T-helper 1 cell (primary cell): ENCODE data around the gene MEST.
"Not testable (repeated sequence)": the region's sequence is repeated elsewhere in the genome, so short reads cannot be mapped to it uniquely, and the experiment has no call there.

ENCODE experiments used
- DNase-seq, 5 donors: peaks; one replicate each; pipeline ENCODE4 v3.0.0-alpha.2; 2012 to 2020

The MEST gene

DNA sequence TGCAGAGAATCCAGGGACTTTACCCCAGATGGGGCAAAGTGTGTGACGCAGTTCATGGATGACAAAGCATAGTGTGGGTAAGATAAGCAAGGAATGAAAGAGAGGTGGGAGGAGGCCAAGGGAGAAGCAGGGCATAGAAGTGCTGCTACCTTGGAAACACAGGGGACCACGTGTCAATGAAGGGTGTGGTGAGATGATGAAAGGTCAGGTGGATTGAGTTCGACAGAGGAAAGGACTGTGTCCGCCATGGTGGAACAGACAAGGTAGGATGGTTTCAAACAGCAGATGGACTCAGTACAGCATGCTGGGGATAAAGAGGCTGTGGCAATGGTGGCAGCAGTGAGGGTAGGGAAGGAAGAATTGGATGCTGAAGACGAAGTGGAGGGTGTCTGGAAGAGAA lies 32.7 kb downstream of the MEST start:
- DNase-seq = no peak

DNA sequence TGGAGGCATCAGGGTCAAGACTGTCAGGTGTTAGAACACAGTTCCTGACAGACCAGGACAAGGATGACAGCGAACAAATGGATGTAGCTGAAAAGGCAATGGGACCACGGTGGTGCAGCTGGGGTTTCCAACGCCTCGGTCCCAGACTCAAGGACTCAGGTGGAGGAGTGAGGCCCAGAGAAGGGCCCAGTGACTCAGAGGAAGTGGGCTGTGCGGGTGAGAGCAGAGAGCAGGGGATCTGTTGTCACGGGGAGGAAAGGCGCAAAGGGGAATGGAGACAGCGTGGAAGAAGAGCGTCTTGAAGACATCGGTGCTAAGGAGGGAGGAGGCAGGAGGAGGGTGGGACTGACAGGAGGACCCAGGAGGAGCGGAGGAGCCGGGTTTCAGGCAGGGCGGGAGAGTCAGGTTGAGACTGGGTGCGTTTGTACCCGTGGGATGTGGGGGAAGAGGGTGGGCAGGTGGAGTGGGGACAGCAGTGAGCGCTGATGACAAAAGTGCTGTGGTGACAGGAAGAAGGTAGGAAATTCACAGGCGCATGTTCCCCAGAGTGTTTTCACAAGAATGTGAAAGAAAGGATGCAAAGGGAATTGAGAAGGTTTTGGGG lies 36.0 kb downstream of the MEST start:
- not testable (repeated sequence) for DNase-seq

DNA sequence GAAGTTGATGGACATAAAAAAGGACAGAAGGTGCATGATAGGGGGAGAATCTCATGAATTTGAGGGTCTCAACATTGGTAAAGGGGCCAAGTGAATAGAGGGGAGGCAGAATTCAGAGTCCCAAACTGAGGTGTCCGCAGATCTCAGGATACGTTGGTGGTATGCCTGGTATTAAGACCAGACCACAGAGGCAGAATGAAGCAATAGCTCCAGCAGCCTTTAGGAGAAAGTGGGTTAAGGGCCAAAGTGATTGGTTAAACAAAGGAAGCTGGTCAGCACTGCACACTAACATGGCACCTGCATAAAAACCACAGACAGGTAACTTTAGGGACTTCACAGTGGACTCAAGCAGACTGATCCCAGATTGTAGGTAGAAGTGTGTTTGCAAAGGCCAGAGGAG lies 37.5 kb downstream of the MEST start:
- no peak for DNase-seq

DNA sequence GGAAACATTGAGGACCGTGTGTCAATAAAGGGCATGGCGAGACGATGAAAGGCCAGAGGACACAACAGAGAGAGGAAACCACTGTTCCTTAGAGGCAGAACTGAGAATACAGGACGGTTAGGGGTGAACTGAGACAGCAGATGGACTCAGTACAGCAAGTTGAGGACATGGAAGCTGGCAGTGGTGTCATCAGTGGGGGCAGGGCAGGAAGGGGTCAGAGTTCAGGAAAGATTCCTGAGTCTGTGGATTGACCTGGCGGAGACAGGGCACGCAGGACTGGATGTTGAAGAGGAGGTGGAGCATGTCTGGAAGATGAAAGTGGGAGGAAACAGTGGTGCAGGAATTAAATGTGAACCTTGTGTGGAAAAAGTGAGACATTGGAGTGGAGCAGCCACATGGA lies 46.0 kb downstream of the MEST start:
- not testable (repeated sequence) for DNase-seq

DNA sequence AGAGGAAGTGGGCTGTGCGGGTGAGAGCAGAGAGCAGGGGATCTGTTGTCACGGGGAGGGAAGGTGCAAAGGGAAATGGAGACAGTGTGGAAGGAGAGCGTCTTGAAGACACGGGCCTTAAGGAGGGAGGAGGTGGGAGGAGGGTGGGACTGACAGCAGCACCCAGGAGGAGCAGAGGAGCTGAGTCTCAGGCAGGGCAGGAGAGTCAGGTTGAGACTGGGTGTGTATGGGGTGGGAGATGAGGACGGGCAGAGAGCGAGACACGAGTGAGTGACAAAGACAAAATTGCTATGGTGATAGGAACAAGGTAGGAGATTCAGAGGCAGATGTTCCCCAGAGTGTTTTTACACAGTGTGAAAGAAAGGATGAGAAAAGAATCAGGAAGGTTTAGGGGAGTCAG lies 49.4 kb downstream of the MEST start:
- not testable (repeated sequence) for DNase-seq

DNA sequence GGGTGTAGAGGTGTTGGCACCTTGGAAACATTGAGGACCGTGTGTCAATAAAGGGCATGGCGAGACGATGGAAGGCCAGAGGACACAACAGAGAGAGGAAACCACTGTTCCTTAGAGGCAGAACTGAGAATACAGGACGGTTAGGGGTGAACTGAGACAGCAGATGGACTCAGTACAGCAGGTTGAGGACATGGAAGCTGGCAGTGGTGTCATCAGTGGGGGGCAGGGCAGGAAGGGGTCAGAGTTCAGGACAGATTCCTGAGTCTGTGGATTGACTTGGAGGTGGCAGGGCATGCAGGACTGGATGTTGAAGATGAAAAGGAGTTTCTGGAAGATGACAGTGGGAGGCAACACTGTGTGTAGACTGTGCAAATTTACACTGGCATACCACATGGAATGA lies 50.4 kb downstream of the MEST start:
- not testable (repeated sequence) for DNase-seq

DNA sequence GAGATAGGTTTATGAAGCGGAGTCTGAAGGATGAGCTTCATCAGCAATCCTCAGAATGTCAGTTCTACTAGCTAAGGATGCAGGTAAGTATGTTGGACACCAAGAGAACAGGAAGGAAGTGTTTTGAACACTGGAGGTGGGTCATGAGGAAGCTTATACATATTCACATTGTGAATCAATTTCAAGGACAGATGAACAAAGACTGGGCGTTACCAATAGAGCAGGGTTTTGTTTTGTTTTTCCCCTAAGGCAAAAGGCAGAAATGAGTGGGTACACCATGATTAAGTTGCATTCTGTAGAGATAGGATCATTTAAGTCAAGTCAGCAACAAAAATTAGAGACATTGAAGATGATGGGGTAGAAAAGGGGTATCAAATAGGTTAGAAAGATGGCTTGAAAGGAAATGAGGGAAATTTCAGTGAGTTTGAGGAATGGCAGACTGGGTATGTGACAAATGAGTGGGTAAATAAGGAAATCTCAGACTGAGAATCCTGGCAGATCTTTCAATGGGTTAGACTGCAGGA lies 51.7 kb downstream of the MEST start:
- DNase-seq = no peak

DNA sequence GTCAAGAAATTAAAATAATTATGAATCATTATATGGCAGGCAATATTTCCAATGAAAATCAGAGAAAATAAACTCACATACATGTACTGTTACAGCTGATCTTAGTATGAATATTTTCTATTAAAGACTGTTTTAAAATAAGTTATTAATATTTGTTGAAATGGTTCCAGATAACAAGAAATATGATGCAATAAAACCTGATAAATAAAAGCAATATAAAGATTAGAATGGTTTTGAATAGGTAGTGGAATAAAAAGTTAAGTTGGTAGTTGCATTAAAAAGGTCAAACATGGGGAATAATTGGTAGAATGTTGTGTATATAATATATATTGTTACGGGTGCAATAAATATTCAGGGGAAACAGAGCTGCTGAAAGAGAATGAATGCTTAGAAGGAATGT lies 52.5 kb downstream of the MEST start:
- DNase-seq = no peak

DNA sequence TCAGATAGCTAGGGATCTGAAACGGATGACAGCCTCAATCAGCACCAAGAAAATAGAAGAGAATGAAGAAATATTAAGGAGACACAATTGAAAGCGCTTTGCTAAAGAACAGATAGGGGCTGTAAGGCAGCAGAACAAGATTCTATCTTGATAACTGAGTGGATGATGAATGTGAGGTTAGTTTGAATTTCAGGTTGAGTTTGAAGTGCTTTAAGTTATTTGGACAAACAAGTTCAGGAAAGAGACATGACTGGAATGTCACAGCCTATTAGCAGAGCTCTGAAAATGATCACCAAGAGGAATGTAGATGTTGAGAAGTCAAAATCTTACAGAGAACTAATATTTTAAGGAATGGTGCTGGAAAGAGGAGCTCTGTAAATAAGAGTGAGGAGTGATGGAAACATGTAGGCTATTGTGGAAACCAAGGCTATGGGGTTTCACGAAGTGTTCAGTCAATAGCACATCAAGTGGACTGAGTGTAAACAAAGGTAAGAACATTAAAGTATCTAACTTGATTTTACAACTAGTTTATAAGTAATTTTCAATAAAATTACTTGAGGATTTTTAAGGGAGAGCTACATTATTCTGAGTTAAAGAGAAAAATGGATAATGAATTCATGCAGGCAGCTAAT lies 61.6 kb downstream of the MEST start:
- DNase-seq = no peak

DNA sequence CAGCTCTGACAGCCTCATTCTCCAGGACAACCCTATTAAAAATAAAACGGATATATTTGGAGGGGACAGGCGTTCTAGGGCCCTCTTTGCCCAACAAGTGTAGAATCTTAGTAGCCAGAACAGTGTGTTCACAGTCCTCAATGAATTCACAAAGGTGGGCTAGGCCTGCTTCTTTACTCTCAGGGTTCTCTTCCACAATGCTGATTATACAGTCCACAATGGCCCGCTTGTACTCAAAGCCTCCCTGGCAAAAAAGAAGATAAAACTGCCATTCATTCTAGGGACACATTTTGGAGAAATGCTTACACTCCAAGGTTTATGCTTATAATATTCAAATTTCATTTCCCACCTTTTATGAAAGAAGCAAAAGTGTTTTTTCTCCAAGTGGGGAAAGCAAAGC lies 62.6 kb downstream of the MEST start:
- no peak for DNase-seq
